GM21619 (cell line): ENCODE data around the gene LDB3.

ENCODE experiments used
- ATAC-seq: cut with Tn5 transposase; IDR thresholded peaks from one replicate; pipeline ENCODE4 v1.9.1; 2021; ENCODE audit not compliant: unreplicated experiment

LDB3 gene

DNA sequence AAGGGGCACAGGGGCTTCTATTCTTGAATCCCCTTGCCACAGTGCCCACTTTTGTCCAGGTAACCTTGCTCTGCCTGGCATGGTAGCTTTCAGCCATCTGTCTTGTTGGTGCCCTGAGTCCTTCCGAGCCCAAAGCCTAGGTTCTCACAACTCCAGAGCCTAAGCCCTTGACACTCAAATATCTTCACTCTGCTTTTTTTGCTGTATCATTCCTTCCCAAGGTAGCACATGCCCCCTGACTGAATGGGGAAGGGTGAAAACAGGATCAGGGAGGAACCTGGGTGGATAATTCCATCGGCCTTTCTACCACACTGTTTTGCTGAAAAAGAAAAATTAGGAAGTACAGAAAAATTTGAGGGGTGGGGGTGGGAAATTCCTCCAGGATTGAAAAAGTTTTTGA lies 37.6 kb downstream of the LDB3 start:
- no peak for ATAC-seq

DNA sequence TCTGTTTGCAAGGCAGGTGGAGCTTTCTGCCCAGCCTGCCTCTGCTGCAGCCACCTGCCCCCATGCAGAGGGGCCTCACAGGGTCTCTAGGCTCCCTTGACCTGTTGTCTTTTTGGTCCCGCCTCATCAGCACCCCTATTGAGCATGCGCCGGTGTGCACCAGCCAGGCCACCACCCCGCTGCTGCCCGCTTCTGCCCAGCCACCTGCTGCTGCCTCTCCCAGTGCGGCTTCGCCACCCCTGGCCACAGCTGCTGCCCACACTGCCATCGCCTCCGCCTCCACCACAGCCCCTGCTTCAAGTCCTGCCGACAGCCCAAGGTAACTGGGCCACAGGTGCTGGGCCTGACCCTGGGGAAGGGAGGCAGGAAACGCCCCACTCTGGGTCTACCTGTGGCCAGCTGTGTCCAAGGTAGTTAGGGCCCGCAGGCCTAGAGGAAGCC lies 38.1 kb downstream of the LDB3 start:
- no peak for ATAC-seq

DNA sequence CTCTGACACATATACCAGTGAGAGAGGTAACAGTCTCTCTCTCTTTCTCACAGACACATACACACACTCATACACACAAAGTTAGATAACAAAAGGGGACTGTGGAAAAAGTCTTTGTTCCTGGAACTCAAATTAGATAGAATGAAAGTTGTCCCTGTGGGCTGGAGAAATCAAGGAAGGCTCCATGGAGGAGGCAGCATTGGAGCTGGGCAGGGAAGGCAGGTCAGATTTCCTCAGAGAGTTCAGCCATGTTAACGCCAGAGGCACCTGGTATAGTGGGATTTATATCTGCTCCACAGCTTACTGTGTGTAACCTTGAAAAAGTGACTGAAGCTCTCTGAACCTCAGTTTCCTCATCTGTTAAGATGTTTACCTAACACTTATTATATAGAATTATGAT lies 38.7 kb downstream of the LDB3 start:
- no peak for ATAC-seq

DNA sequence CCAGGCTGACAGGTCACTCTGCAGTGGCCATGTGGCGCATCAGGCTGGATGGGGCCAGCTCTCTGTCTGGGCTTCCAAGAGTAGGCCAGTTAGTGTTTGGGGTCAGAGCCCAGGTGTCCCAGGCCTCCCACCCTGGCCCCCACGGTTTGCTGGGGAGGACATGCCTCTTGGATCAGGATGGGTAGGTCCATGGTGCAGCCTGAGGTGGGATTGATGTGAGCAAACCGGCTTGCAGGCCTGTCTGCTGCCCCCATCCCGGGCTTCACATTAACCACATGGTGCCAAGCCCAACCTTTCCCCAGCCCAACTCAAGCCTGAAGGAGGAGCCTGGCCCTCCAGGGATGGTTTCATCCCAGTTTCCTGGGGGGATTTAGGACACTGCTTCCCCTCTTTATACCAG lies 39.2 kb downstream of the LDB3 start:
- no peak for ATAC-seq

DNA sequence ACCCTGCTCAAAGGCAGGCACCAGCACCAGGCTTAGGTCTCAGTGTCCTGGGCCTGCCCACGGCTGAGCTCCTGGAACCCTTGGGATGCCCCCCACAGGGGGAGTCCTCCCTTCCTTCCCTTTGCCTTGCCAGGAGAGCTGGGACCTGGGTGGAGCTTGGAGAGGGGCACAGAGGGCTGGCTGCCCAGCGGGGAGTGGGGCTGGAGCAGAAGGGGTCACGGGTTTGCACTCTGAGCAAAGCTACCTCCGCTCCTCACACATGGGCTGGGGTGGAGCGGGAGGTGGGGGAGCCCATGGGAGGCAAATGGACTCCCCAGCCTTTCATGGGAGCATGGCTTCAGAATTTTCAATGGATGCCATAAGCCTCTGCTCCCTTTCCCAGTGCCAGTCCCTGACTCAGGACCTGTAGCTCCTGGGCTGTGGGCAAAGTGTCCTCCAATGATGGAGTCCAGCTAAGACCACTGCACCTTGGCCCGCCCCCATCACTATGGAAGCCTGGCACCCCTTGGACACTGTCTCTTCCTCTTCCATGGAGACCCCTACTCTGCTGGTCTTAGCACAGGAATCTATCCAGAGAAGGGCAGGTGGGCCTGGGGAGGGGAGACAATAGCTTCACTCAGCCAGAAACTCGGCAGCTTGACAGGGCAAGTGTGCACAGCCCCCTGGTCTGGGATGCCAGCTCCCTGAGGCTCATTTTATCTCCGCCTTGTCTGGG lies 39.9 kb downstream of the LDB3 start:
- no peak for ATAC-seq

DNA sequence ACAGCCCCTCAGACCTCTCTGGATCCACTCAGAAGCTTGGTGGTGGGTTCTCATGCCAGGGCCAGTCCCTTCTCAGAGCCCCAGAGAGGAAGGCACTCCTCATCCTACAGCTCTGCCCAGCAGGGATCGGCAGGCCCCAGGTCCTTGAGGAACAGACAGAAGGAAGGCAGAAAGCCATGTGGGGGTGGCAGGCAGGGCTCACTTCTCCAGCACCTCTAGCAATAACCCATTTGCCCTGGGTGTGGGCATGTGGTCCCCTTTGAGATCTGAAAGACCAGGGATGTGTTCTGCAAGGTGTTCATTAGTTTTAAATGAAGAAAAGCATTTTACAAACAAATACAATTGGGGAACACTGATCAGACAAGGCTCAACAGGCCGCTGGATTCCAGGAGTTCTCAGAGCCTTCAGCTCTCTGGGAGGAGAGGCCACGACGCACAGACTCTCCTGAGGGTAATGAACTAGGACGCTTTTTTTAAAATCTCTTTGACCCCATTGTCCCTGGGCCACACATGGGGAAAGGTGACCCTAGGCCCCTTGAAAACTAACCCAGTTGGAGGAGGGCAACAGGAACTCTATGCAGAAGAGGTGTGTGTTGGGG lies 40.6 kb downstream of the LDB3 start:
- no peak for ATAC-seq

DNA sequence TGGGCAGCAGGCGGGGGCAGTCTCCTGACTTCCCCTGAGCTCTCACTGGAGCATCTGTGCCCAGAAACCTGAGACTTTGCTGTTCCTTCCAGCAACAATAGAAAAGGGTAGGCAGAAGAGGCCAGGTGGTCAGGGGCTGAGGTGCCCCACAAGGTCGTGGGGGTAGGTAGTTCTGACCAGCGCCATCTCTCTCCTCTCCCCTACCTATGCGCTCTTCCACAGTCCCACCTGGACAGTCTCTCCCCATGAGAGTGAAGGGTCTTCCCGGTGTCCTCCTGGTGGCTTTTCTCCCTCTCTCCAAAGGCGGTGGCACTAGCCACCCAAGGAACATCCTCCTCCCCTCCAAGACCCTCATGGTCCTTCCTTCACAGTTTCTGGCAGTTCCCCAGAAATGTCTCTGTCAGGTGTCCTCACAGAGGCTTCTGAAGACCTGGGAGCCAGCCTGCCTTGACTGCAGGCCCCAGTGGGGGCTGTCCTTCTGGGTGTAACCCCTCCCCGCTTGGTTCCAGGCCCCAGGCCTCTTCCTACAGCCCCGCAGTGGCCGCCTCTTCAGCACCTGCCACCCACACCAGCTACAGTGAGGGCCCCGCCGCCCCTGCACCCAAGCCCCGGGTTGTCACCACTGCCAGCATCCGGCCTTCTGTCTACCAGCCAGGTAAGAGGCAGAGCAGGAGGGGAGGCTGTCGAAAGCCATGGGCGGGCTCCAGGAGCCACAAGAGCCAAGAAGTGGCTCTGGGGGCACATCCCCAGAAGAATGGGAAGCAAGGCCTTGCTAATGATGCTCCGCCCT lies 41.3 kb downstream of the LDB3 start:
- ATAC-seq = no peak

DNA sequence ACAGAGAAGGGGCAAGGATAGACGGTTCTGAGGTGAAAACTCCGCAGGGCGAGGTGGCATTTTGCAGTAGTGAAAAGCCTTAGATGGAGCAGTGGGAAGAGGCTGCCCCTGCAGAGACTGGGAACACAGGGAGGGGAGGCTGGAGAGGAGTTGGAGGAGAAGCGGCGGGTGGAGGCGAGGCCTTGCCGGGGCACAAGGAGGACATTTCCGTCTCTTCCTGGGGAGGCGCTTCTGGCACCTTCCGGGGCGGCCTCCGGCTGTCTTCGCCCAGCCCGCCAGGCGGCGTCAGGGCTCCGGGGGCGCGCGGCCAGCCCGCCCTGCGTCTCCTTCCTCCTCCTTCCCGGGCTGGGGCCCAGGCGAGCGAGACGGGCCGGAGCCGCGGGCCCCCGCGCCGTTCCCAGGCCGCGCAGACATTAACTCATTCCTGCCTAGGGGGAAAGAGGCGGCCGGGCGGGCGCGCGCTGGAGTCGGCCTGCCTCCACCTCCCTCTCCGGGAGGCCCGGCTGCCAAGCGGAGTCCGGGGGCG lies 42.7 kb downstream of the LDB3 start:
- ATAC-seq = peak; percentile 87

DNA sequence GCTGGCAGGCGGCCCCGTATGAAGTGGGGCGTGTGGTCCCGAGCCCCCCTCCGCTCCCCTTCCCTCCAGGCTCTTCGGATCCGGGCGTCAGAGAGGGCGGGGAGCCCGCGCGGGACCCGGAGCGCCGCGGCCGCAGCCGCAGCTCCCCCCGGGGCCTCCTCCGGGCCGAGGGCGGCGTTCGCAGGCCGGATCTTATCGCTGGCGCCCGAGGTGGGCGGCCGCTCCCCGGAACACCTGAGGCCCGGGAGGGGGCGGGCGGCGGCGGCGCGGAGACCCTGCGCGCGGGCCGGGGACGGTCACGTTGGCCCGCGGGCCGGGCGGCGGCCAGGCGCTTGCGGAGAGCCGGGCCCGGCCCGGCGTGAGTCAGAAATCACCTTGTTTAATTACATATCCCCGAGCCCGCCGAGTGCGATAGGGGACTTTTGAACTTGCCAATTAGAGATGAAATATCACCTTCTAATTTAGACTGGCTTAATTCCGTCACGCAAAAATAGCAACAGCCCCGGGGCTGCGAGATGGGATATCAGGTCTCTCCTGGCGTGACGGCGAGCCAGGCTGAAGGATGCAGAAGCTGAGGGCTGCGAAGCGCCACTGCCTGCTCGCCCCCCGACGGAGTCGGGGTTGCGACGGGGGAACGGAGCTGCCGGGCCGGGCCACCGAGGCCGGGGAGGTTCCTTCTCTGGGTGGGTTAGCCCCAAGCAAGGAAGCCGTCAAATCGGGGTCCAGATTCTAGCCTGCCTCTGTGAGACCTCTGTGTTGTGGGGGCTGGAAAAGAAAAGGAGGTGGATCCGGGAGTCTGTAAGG lies 43.4 kb downstream of the LDB3 start:
- ATAC-seq = peak; percentile 39

DNA sequence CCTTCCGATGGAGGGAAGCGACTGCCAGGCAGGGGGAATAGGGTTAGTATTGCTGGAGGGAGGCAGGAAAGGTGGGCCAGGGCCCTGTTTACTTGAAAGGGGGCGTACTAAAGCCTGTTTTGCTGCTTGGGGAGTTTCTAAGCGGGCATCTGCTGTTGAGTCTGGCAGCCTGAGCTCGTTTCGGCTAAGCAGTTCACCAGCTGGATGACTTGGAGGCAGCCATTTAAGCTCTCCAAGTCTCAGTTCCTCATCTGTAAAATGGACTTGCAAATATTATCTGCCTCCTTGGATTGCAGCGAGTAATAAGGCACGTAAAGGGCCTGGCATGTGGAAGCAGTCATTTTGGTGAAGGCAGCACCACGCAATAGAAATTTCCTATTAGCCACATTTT lies 44.0 kb downstream of the LDB3 start:
- peak; percentile 11 for ATAC-seq

DNA sequence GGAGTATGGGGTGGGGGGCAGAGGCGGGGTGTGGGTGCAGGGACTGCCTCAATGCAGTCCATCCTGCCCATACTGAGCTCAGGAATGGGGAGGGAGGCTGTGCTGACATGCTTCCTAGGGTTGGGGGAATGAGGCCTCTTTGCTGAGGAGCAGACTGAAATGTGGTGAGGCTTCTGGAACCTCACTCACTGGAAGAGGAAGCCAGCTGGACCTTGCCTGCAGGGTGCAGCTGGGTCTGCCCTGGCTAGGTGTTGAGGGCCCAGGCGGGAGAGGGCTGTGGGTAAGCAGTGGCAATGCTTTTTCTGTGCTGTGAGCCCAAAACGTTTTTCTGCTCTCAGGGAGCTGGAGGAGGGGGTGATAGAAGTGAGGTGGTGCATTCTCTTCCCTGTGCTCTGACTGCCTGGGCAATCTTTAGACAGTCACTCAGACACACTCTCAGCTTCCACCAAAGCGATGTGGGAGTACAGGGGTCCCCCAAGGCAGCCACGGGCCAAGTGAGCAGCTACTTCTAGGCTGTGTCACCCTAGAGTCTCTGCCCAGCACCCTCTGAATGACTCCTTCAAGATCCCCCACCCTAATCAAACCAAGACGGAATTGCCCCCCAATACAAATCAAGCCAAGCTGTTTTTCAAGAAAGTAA lies 47.0 kb downstream of the LDB3 start:
- no peak for ATAC-seq

DNA sequence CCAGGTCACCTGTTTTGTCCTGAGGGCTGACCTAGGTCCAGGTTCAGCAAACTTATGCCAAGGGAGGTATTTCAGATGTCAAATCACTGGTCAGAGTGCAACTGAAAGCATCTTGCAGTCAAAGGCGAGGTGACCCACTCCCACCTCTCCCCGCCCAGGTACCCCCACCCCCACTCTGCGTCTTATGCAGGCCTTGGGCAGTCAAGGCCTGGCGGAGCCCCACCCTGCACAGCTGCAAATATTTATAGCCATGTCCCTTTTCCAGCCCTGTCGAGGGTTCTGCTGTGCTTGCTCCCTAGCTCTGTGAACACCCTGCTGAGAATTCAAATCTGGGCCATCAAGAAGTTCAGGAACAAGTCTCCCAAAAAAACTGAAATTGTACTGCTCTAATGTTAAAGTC lies 47.5 kb downstream of the LDB3 start:
- ATAC-seq = no peak

DNA sequence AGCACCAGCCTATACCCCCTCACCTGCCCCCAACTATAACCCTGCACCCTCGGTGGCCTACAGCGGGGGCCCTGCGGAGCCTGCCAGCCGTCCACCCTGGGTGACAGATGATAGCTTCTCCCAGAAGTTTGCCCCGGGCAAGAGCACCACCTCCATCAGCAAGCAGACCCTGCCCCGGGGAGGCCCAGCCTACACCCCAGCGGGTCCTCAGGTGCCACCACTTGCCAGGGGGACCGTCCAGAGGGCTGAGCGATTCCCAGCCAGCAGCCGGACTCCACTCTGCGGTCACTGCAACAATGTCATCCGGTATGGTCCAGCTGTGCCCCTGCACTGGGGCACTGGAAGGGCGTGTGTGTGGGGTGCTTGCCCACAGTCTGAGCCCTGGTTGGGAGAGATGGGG lies 48.2 kb downstream of the LDB3 start:
- ATAC-seq = no peak

DNA sequence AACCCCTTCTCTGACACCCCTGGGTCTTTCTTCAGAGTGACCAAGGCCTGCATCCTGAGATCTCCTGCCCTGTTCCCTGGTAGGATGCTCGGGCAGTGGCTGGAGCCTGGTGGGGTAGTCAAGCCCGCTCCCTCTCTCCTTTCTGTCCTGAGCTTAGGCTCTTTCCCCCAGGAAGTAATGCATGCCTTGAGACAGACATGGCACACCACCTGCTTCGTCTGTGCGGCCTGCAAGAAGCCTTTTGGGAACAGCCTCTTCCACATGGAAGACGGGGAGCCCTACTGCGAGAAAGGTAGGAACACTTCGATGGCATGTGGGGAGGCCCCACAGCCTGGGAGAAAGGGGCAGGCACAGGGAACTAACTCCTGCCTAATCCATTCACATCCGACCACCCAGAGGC lies 50.2 kb downstream of the LDB3 start:
- ATAC-seq = no peak

DNA sequence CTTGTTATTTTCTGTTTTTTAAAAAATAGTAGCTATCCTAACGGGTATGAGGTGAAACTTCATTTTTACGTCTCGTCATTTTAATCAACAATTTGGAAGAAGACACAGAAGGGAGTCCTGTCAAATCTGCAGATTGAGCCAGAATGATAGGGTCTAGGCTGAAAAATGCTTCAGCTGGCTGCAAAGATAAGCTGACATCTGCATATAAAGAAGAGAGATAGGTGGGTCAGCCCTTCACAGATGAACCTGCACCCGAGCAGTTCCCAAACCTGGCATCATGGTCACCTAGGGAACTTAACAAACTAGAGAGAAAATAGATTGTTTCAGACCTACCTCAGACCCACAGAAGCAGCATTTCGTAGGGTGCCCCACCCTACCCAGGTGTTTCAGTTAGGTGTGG lies 52.9 kb downstream of the LDB3 start:
- no peak for ATAC-seq

DNA sequence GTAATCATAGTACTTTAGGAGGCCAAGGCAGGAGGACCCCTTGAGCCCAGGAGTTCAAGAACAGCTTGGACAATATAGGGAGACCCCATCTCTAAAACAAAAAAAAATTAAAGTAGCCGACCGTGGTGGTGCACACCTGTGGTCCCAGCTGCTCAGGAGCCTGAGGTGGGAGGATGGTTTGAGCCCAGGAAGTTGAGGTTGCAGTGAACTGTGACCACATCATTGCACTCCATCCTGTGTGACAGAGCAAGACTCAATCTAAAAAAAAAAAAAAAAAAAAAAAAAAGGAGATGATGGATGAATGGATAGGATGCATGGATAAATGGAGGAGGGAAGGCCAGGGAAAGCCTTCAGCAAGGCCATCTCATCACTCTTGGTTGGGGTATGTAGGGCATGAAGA lies 54.7 kb downstream of the LDB3 start:
- ATAC-seq = no peak

DNA sequence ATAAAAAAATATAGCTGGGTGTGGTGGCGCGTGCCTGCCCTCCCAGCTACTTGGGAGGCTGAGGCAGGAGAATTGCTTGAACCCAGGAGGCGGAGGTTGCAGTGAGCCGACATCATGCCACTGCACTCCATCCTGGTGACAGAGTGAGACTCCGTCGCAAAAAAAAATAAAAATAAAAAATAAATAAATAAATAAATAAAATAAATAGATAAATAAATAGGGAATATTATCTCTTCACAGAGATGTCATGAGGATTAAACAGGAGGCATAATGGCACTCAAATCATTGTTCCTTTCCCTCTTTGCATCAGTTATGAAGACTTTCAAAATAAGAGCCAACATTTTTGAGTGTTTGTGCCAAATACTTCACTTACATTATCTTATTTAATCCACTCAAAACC lies 56.1 kb downstream of the LDB3 start:
- no peak for ATAC-seq

DNA sequence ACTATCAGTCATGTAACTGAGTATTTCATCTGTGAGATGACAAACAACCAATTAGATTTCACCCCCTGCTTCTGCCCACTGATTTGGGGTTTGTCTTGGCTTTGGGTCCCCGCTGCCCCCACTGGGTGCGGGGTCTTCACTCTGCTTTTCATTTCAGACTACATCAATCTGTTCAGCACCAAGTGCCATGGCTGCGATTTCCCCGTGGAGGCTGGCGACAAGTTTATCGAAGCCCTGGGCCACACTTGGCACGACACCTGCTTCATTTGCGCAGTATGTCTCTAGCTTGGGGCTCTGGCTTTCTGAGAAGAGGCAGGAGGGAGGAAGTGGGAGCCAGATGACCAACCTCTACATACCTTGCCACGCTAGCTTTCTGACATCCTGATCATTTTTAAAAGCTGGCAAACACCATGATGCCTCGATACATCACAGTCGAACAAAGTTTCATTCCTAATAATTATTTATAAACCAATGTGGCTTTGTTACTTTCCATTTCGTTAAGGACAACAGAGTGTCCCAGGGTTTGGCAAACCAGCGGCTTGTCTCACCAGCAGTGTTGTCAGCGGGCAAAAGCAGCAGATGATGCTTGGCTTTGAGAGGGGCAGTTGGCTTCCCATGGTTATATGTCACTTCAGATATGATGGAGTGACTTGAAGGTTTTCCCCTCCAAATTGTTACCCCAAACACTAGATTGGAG lies 57.8 kb downstream of the LDB3 start:
- no peak for ATAC-seq

DNA sequence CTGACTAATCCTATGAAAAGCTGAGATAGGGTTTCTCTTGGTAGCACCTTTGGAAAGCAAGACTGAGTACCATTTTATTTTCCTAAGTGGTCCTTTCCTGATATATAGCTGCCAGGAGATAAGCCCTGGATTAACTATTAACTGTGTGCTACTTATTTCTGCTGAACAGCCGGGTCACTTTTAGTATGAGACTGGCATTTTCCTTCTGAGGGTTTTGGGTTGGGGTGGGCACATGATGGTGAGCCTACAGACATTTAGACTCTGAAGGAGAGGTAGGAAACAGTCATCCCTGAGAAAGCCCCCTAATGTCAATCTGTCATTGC lies 58.3 kb downstream of the LDB3 start:
- no peak for ATAC-seq

DNA sequence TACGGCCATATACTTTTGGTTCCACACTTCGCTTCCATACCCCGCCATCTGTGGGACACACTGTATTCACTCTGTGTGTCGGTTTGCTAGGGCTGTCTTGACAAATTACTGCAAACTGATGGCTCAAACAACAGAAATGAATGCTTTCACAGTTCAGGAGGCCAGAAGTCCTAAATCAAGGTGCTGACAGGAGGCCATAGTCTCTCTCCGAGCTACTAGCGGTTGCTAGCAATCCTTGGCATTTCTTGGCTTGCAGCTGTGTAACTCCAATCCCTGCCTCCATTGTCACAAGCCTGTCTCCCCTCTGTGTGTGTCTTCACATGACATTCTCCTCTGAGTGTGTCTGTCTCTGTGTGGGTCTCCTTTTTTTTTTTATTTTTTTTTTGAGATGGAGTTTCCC lies 59.2 kb downstream of the LDB3 start:
- ATAC-seq = no peak
